ENCODE data around the gene KL.

The KL gene

DNA sequence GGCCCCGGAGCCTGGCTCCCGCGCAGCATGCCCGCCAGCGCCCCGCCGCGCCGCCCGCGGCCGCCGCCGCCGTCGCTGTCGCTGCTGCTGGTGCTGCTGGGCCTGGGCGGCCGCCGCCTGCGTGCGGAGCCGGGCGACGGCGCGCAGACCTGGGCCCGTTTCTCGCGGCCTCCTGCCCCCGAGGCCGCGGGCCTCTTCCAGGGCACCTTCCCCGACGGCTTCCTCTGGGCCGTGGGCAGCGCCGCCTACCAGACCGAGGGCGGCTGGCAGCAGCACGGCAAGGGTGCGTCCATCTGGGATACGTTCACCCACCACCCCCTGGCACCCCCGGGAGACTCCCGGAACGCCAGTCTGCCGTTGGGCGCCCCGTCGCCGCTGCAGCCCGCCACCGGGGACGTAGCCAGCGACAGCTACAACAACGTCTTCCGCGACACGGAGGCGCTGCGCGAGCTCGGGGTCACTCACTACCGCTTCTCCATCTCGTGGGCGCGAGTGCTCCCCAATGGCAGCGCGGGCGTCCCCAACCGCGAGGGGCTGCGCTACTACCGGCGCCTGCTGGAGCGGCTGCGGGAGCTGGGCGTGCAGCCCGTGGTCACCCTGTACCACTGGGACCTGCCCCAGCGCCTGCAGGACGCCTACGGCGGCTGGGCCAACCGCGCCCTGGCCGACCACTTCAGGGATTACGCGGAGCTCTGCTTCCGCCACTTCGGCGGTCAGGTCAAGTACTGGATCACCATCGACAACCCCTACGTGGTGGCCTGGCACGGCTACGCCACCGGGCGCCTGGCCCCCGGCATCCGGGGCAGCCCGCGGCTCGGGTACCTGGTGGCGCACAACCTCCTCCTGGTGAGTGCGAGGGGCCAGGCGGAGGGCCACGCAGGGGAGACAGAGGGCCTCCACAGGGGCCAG lies at the start of gene KL:
Gene KL, plus strand, starts transcription at position 10 of the 909 bp plus-strand sequence. Its CDS starts 18 bp downstream, at position 28.
- no peak for DNase-seq

- DNase-seq = no peak
Measured at GRCh38 chr13:32967584-32968182, 48.5 kb upstream of the KL start.

- no peak for DNase-seq
Measured at GRCh38 chr13:32968316-32968715, 47.9 kb upstream of the KL start.

- DNase-seq = no peak
Measured at GRCh38 chr13:32968793-32969192, 47.4 kb upstream of the KL start.

- no peak for DNase-seq
Measured at GRCh38 chr13:32969516-32969941, 46.7 kb upstream of the KL start.

DNA sequence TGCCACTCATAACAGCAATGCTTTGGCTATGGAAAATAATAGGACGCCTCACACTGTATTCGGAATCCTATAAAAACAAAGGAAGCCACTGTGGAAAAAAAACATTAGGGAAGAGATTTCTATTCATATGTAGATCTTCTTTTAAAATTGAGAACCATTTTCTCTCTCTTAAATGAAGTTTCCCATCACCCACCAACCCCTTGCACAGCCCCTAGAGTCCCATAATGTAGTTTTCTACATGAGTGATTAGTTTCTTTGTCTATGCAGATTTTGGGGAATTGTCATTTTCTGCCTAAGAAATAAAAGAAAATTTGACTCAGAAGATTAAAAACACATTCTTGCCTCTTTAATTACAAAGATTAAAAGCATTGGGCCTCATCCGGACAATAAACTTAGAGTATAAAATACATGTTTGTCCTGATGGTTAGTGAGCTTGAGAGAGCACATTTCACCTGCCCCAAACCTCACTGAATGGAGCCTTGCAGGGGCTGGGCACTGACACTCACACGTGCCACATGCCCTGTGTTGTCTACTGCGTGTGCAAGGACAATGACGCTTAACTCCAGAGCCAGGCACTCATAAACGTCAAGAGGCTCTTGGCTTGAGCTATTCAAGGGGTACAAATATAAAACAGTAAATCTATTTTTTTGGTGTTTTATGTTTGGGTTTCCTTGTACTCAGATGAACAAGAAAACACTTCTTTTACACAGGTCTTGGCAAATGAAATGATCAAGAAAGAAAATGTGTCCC lies 40.0 kb upstream of the KL start:
- no peak for DNase-seq

- no peak for DNase-seq
Measured at GRCh38 chr13:32976912-32977311, 39.3 kb upstream of the KL start.

DNA sequence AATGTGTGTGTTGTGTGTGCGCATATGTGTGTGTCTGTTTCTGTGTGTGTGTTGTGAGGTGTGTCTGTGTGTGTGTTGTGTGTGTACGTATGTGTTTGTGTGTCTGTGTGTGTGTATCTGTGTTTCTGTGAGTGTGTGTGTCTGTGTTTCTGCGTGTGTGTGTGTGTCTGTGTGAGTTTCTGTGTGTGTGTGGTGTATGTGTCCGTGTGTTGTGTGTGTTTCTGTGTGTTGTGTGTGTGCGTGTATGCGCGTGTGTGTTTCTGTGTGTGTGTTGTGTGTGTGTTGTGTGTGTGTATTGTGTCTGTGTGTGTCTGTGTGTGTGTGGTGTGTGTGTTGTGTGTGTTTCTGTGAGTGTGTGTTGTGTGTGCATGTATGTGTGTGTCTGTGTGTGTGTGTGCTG lies 38.9 kb upstream of the KL start:
- no peak for DNase-seq

DNA sequence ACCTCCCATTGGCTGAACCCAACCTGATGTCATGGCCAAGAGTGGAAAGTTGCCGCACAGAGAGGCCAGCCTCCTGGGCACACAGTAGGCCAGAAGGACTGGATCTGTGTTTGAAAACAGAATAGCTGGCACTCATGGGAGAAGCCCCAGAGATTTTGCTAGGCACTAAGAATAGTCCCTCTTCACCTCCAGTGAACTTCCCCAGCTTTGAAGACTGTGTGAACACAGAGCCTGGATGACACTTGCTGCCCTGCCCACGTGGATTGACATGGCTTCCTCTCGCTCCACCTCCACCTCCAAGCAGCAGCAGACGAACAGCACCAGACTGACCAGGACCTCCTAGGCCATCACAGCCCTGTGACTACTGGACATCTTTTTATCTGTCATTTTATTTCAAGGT lies 37.9 kb upstream of the KL start:
- DNase-seq = no peak

DNA sequence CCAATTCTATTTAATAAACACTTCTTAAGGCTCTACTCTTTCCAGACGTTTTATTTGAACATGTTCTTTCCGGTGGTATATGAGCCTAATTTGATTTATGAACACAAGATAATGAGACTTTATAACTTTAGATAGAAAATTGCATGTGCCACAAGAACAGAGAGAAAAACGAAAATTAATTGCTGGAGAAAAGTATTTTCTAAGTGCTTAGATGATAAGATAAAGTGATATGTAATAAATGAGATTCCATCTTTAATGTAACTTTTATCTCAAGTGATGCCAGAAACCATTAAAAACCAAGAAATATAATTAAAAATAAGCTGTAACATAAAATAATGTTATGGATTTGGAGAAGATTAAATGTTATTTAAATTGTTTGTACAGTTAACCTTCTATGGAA lies 33.2 kb upstream of the KL start:
- DNase-seq = no peak

DNA sequence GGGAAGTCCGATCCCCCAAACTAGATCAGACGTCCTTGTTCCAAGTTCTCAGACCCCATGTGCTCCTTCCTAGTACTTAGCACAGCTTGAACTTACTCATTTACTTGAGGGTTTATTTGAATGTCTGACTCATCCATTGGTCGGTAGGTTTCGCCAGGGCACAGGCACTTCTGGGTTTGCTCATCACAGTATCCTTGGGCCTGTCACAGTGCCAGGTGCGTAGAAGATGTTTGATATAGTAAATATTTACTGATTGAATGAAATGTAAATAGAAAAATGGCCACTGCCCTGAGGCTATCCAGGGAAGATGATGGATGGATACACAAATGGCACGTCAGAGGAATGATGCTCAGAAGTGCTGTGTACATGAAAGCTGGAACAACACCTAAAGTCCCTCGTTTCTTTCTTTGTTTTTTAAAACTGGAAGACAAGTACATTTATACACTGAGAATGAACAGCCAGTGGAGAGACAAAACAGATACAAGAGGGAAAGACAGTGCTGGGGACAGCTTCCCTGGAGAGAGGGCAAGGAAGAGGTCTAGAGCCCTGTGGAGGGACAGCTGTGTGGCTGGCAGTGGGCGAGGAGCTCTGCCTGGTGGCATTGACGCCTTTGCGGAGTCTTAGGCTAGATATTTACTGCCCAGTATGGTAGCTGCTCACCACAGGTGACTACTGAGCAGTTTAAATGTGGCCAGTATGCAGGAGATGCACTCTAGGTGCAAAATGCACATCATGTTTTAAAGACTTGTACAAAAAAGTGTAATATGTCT lies 31.2 kb upstream of the KL start:
- peak; percentile 59 for DNase-seq

DNA sequence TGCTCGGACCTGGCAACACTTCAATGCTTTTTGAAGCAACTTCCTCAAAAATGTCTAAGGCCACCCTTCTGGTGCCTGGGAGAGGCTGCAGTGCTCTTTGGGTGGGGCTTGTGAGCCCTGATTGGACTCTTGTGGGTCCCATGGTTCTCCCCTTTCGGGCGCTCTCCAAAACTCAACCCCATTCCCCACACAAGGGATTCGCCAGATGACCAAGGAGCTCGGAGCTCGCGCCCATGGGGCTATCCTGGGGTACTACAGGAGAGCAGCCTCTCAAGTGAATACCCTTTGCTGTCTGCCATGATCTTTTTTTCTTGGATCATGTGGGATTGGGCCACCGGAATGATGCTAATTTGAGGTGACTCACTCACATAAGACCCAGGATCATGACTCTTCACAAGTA lies 29.7 kb upstream of the KL start:
- DNase-seq = no peak

DNA sequence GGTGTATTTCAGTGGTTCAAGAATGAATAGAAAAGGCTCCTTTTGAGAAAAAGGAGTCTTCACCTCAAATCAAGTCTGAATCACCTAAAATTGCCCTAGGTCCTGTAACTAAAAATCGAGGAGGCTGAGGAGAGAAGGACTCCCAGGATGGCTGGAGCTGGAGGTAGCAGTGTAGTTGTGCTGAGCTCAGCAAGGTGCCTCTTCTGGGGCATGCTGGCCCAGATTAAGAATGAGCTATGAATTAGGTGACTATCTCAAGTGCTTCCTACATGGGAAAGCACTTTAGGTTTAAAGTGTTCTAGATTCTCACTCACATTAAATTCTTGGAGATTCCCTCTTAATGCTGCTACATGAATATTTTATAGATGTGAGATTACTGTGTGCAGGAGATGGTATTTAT lies 28.8 kb upstream of the KL start:
- no peak for DNase-seq

GRCh38 chr13:32988608-32989289 lies 27.5 kb upstream of the KL start:
- DNase-seq = no peak

DNA sequence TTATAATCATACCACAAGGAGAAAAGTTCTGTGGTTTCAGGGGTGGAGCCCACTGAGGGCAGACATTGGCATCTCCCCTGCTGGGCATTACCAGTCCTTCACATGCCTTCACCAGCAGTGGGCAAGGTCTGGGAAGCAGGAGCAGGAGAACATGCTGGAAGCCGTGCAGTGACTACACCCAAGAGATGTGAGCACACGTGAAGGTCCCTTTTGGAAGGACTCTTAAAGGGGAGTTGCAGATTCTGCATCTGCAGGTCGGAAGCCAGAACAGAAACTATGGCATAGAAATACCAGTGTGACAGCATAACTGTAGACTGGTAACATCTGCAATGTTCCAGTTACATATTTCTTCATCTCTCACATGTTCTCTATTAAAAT lies 26.9 kb upstream of the KL start:
- no peak for DNase-seq

DNA sequence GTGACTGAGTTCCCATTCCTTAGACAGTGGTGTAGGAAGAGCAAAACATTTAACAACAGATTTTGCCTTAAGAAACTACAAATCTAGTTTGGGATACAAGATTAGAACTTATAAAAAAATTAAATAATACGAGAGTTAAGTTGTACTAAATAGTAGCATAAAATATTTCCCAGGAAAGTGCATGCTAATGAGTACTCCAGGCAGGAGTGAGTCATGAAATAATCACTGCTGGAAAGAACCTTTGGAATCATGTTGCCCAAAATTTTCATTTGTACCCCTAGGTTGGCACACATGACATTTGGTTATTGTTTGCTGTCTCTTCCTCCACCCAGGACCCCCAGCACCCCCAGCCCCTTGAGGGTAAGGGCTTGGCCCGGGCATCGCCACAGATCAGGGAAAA lies 26.3 kb upstream of the KL start:
- DNase-seq = no peak

GRCh38 chr13:32993145-32993544 lies 23.1 kb upstream of the KL start:
- no peak for DNase-seq

GRCh38 chr13:32997399-32997798 lies 18.8 kb upstream of the KL start:
- DNase-seq = no peak

- DNase-seq = no peak
Measured at GRCh38 chr13:32998966-32999365, 17.3 kb upstream of the KL start.

GRCh38 chr13:33000365-33000764 lies 15.9 kb upstream of the KL start:
- no peak for DNase-seq

DNA sequence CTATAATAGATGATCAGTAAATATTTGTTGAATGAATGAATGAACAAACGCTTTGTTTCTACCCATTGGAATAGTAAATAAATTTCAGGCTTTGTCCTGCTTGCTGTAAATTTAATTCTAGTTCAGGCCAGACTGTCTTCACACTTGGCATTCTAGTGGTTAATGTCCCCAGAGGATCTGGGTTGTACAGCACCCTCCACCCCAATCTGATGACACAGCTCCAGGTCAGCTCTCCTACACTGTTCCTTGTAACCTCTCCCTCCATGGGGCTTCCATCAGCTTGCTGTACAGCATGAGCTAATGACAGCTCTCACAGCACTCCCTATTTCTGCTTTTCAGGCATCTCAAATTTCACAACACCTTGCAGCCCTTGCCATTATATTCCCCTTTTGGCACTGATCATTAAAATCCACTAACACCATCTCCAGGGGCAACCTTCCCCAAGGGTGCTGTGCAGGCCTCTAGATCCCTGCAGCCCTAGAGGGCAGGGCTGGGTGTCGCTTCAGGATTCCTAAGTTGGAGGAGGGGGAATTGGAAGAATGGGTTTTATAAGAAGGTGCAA lies 12.7 kb upstream of the KL start:
- DNase-seq = peak; percentile 25

DNA sequence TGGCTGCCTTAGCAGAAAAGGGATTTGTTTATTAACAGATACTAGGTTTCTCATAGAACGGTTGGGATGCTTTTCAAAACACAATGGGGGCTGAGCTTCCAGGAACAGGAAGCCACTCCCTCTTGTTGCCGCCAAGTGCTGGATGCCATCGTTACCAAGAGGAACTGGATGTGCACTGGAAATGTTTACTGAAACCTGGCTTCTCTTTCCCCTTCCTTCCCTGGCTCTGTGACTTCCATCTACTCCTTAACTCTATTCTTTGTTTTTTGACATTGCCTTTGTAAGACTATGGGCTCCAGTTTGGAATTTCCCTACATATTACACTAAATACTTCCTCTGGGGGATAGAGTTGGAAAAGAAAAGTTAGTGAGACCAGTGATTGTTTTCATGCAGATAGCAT lies 11.7 kb upstream of the KL start:
- DNase-seq = no peak

Measured in NCI-H2029 treated with DMSO at 0.1 percent for 48 hours (cell line).